Colon (tissue), 2 donors: Measurements from ENCODE around the gene DNAJC13.
"Not testable (repeated sequence)": the region's sequence is repeated elsewhere in the genome, so short reads cannot be mapped to it uniquely, and the experiment has no call there.

Experiments used
- FAIRE-seq: peaks from 2 replicates; lab custom pipeline; 2012; peaks lifted over from hg19 to GRCh38; lab: Jason Lieb, UNC
- donor health status: control.
- donor health status: control.

Gene DNAJC13

DNA sequence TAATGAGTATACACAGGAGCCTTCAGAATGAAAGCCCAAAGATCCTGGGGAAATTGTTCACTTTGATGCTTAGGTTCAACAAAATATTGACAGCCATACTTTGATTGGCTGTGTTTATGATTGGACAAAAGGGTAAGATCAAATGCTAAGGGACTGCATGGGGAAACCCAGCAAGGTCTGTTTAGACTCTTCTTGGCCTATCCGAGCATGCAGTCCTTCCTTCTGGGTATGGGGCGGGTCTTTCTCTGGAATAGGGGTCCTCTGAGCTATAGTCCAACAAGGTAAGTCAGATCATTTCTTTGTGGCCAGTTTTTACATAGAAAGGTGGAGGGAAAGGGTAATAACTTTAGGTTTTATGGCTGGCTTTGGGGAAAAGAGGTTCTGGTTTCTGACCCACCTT is 126.8 kb downstream of the DNAJC13 start:
- no peak for FAIRE-seq

DNA sequence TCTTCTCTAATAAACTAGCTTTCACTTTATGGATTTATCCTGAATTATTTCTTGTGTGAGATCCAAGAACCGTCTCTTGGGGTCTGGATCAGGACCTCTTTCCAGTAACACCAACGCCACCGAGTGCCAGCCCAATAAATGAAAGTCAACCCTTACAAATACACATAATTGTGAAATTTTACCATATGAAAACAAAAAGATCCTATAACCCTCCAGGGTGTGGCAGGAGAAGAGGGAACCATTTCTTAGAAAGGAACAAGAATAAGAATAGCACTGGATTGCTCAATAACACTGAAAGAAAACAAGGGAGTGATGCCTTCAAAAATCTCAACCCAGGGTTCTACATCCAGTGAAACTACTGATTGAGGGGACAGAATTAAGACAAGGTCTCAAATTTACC is 128.2 kb downstream of the DNAJC13 start:
- no peak for FAIRE-seq

DNA sequence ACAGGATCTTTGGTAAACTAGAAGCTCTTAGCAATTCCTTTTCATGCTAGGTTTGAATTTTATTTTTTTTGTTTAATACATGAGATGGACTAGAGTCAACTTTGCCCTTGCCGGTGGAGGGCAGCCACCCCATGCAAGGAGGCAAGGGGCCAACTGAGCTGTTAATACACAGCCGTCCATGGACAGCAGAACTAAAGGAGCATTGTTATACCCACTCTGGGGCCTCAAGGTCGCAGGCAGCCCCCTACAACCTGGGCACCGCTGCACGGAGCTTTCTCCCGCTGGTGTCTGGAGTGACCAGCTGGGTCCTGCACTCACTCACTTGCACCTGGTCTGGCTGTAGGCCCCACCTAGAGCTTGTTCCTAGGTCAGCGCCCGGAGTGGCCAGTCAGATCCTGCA is 131.9 kb downstream of the DNAJC13 start:
- FAIRE-seq, result no peak

DNA sequence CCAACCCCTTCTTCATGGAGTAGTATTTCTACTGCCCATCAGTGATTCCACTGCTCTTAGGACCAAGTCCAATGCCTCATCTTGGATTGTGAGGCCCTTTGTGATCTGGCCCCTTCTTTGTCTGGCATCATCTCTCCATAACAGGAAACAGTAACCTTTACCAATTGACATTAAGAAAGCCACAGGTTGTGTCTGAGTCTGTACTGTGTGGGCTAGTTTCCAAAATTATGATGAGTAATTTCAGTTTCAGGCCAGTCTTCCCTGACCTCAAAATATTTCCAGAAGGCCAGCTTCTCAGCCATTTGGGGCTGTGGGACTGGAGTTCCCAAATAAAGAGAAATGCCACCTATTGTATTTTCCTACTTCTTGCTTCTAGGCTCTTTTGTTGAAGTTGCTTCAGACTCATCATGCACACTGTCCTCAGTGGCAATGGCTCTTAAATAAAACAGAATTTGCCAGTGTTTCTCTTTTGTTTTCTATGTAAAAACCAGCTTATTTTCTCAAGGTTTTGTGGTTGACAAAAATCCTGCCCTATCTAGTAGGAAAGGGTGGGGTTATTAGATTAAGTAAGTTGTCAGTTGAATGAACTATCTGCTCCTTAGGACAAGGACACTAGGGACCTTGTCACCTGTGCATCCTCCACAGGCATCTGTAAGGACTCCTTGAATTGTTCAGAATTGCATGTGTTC is 132.7 kb downstream of the DNAJC13 start:
- no peak for FAIRE-seq

DNA sequence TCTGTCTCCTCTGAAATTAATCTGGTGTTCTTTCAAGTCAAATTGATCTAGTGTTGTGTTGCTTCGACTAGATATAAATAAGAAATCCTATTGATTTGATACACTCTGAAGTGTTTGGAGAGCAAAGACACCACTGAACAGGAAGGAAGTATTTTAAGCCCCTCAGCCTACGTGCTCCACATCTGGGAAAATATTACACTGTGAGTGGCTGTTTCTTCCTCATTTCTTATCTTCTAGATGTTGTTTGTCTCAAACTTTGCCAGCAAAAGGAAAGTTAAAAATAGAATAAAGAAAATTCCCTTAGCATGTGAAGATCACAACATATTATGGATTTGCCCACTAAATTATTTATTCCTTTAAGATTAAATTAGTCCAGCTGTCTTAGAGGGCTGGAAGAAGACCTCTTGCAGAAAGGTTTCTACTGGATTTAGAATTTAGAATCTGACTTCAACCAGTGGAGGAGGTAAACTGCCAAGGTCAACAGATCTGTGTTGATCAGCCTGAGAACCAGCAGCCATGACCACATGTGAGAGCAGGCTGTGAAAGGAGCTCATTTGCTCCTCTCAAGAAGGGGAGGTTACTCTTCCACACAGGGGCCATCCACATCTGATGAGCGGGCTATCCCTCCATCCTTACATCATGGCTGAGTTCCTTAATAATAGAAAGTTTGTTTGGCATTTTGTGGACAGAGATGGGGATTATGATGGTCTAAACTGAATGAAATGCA is 133.4 kb downstream of the DNAJC13 start:
- FAIRE-seq, result no peak

DNA sequence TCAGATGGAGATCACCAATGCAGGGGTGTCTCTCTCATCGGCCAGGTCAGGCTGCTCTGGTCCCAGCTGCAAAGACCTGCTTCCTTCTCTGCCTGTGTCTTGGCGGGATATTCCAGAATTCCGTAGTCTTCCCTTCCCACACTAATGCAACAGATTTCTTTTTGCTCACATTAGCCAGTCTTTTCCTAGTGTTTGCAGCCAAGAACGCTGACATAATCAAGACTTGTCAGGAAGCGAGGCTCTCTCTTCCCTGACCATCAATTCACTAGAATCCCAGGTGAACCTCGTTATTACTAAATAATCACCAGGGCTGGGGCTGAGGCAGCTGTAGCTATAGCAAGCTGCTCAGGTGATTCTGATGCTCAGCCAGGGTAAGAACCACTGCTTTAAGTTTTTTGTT is 136.5 kb downstream of the DNAJC13 start:
- no peak for FAIRE-seq

DNA sequence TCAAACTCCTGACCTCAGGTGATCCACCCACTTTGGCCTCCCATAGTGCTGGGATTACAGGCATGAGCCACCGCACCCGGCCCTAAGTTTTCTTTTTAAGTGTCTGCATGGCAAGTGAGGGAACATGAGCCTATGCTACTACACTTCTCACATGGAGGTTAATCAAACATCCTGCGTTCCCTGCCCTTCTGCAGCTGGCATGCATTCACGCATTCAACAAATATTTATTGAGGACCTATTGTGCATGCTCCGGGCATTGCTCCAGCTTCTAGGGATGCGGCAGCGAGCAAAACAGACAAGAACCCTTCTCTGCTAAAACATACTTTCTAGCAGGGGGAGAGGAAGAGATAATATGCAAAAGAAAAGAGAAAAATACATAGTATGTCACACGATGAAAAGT is 137.1 kb downstream of the DNAJC13 start:
- FAIRE-seq, result no peak

DNA sequence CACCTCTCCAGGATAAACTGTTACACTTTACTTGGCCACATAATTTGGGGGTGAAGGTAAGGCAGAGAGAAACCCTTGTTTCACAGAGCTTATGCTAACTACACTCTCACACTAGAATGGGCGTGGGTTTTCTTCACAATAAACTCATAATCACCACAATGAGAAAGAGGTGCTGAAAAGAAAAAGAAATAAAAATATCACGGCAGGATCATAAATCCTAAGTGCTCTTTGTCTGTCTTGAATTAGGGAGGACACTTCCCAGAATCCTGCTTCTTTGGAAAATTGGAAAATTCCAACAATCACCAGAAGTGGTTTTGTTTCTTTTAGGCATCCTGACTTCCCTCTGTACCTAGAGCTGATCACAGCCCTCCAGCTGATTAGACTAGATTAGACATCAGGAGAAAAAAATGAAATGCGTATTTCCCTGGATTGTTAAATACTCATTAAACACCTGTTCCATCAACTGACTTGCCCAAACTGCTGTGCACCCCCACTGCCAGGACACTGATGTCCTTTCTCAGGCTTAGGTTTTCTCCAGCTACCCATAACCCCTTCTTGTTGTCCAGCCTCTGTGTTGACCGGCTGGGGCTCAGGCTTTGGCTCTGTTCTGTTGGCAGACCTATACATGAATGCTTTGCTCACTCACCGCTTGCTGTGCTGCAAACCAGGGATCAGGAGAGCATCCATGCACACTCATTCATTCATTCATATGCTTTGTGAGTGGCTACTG is 138.2 kb downstream of the DNAJC13 start:
- FAIRE-seq, result no peak

DNA sequence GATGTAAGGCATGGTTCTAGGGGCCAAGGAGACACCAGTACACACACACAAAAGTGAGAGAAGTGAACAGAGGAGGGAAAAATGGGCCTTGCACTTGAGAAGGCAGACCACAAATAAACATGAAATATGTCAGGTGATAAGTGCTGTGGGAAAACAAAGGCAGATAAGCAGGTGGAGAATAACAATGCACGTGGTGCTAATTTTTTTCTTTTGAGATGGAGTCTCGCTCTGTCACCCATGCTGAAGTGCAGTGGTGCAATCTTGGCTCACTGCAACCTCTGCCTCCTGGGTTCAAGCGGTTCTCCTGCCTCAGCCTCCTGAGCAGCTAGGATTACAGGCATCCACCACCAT is 138.7 kb downstream of the DNAJC13 start:
- FAIRE-seq, result not testable (repeated sequence)

DNA sequence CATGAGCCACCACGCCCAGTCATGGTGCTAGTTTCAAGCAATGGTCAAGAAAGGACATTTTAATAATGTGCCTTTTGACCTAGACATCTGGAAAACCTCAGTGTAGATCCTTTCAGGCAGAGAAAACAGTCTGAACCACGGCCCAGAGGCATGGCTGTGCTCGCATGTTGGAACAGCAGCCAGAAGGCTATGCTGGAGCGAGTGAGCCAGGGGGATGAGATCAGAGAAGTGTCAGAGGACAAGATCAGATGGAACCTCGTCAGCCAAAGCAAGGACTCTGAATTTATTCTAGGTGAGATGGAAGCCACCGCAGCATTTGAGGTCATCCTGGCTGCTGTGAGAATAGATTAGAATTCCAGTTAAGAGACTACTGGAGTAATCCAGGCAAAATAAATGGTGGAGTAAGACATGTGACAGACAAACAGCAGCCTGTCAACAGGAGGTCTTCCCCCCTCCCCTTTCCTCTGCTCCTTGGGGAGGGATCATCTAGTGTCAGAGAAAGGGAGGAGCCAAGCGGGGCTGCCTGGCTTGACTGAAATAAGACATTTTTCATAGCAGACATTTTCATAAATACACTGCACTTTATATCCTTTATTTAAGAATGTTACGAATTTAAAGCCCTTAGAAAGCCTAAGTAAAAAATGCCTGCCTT is 139.3 kb downstream of the DNAJC13 start:
- FAIRE-seq, result no peak

DNA sequence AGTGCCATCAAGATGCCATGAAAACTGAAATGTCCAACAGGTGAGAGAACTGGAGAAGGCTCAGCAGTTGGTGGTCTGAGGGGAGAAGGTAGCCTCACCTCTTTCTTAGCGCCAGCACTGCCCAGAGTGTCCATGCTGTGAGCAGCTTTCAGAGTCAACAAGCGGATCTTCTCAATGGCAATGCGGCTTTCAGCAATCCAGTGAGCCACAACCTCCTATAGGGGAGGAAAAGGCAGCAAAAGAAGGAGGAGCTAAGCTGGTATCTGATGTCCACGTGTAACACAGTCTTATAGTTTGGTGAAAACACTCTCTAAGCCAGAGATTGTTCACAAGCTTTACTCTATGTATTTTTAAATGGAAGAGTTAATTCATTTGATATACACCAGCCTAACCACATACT is 143.7 kb downstream of the DNAJC13 start:
- FAIRE-seq, result no peak

DNA sequence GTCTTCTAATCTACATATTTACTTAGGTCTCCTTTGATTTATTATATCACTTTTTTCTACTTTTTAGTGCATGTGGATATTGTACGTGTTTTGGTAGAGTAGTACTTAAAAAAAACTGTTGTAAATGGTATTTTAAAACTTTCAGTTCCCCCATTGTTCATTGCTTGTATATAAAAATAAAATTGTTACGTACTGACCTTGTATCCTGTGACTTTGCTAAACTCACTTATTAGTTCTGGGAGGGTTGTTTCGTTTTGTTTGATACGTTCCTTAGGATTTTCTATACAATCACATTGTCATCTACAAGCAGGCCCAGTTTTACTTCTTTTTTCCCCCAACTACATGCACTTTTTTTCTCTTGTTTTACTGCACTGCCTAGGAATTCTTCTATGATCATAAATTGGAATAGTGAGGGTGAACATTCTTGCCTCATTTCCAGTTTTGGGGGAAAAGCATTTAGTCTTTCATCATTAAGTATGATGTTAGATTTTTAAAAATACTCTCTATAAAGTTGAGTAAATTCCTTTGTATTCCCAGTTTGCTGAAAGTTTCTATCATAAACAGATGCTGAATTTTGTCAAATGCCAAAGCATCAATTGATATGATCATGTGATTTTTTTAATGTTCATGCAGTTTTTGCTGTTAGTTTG is 146.2 kb downstream of the DNAJC13 start:
- FAIRE-seq, result no peak

DNA sequence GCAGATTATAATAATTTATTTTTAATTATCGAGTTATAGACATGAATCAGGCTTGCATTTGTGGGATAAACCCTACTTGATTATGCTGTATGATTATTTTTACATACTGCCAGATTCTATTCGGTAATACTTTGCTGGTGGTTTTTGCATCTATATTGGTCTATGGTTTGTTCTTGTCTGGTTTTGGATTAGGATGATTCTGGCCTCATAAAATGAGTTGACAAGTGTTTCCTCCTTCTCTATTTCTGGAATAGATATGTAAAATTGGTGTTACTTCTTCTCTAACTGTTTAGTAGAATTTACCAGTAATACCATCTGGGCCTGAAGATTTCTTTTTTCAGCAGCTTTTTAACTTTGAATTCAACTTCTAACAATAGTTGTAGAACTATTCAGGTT is 146.8 kb downstream of the DNAJC13 start:
- no peak for FAIRE-seq

DNA sequence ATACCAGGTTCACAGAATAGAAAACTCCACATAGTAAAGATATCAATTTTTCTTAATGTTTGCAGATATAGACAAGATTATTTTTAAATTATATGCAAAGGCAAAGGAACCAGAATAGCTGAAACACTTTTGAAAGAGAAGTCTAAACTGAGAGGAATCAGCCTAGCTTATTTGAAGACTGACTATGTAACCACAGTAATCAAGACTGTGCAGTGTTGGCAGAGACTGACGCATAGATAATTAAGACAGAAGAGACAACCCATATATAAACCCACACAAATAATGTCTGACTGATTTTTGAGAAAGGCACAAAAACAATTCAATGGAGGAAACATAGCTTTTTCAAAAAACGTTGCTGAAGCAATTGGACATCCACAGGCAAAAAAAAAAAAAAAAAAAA is 151.1 kb downstream of the DNAJC13 start:
- FAIRE-seq, result no peak

DNA sequence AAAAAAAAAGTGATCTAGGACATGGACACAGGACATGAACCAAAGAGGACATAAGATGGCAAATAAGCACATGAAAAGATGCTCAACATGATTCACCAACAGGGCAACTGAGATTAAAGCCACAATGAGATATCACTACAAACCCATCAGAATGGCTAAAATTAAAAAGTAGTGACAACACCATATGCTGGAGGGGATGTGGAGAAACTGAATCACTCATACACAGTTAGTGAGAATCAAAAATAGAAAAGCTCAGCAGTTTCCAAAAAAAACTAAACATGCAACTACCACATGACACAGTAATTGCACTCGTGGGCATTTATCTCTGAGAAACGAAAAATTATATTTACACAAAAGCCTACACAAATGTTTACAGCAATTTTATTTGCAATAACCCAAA is 151.9 kb downstream of the DNAJC13 start:
- no peak for FAIRE-seq

DNA sequence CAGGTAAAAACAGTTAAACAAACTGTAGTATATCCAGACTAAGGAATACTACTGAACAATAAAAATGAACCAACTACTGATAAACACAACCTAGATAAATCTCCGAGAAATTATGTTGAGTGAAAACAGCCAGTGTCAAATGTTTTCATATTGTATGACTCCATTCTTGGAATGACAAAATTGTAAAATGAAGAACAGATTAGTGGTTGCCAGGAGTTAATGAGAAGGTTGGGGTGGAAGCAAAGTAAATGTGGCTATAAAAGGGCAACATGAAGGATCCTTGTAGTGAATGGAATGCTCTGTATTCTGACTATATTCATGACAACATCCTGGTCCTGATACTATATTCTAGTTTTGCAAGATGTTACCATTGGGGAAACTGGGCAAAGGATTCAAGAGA is 152.3 kb downstream of the DNAJC13 start:
- FAIRE-seq, result no peak

DNA sequence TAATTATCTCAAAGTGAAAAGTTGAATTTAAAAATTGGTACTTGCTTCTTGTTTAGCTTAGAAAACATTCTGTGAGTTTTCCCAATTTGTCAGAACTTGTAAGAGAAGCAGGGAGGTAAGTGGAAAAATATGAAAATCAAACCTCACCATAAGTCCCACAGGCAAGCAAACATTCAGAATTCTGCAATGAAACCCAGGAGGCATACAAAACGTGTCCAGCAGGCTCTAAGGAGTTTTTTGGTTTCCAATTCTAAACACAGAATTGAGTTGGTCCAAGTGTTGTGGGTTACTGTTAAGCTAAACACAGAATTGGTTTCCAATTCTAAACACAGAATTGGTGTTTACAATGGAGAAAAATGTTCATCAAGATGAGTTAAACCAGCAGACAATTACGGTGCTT is 152.7 kb downstream of the DNAJC13 start:
- FAIRE-seq, result no peak

DNA sequence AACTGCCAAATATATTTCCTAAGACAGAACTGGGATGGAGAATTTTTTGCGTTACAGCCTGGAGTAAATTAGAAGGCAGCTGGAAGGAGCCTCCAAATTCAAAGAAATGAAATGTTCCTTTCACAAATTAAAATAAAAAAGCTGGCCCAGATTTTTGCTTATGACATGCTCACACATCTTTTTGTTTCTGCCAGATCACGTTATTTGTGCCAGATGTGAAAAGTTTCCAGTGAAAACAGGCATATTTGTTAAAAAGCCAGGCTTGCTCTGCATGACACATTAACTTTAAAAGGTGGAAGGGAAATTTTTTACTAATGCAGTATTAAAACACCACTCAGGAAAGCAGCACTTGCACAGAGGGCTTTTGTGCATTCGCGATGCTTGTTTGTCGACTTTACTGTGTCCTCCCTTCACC is 156.5 kb downstream of the DNAJC13 start:
- no peak for FAIRE-seq

DNA sequence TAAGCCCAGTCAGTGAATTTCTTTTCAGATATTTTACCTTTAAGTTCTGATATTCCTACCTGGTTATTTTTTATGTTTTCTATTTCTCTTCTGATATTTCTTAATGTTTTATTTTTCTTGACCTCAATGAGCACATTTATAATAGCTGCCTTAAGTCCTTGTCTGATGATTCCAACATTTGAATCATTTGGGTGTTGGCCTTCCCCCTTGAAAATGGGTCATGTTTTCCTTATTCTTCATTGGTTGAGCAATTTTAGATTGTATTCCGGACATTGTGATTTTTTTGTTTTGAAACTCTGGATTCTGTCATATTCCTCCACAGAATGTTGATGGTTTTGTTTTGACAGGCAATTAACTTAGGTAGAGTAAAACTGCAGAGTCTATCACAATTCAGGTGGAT is 170.1 kb downstream of the DNAJC13 start:
- FAIRE-seq, result no peak
